GM12873 (cell line): ENCODE measurements around the gene NDUFAB1.

Experiments
- TF ChIP-seq, protein P1 (sequence below): IDR thresholded peaks from 2 replicates; pipeline ENCODE4 v1.5.1; 2012; ENCODE audit warnings: low read depth, mild to moderate bottlenecking, moderate library complexity, low read length, control low read depth; ENCODE audit not compliant: insufficient read depth; ENCODE audit errors: missing control alignments

Gene NDUFAB1

DNA sequence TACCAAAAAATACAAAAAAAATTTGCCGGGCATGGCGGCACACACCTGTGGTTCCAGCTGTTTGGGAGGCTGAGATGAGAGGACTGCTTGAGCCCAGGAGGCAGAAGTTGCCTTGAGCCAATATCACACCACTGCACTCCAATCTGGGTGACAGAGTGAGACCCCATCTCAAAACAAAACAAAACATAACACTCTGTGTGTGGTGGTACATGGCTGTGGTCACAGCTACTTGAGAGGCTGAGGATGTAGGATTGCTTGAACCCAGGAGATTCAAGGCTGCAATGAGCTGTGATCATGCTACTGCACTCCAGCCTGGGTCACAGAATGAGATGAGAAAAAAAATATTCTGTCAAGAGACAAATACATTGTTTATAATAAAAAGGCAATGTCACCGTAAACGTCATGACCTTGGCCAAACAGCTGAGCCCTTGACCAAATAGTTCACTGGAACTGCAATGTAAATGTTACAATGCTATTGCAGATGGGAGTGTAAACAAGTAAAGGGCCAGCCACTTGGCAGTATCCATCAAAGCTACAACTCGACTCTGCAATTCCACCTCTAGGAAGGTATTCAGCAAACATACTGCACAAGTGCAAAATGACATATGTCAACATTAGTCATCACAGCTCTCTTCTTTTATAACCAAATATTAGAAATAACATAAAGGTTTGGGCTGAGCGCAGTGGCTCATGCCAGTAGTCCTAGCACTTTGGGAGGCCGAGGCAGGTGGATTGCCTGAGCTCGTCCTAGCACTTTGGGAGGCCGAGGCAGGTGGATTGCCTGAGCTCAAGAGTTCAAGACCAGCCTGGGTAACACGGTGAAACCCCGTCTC lies 55.9 kb downstream of the NDUFAB1 start:
- TF ChIP-seq, protein P1, sequence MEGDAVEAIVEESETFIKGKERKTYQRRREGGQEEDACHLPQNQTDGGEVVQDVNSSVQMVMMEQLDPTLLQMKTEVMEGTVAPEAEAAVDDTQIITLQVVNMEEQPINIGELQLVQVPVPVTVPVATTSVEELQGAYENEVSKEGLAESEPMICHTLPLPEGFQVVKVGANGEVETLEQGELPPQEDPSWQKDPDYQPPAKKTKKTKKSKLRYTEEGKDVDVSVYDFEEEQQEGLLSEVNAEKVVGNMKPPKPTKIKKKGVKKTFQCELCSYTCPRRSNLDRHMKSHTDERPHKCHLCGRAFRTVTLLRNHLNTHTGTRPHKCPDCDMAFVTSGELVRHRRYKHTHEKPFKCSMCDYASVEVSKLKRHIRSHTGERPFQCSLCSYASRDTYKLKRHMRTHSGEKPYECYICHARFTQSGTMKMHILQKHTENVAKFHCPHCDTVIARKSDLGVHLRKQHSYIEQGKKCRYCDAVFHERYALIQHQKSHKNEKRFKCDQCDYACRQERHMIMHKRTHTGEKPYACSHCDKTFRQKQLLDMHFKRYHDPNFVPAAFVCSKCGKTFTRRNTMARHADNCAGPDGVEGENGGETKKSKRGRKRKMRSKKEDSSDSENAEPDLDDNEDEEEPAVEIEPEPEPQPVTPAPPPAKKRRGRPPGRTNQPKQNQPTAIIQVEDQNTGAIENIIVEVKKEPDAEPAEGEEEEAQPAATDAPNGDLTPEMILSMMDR = no peak

DNA sequence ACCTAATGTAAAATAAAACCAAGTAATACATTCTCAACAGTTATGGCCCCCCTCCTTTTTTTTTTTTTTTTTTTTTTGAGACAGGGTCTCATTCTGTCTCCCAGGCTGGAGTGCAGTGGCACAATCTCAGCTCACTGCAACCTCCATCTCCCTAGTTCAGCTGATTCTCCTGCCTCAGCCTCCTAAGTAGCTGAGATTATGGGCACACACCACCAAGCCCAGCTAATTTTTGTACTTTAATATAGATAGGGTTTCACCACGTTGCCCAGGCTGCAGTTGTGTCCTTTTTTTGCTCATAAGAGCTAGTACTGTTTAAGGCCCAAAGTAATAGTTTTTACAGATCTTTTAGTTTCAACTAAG lies 57.2 kb downstream of the NDUFAB1 start:
- TF ChIP-seq, protein P1 = no peak

DNA sequence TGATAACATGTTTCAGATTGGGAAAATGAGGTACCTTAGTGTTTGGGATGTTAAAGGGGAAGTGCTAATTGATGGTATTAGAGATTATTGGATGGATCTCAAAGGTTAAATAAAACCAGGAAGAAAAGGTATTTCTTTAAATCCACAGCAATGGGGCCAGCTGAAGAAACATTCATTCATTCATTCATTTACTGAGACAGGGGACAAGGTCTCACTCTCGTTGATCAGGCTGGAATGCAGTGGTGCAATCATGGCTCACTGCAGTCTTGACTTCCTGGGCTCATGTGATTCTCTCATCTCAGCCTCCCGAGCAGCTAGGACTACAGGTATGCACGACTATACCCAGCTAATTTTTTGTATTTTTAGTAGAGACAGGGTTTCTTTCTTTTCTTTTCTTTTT lies 58.7 kb downstream of the NDUFAB1 start:
- TF ChIP-seq, protein P1 = no peak

DNA sequence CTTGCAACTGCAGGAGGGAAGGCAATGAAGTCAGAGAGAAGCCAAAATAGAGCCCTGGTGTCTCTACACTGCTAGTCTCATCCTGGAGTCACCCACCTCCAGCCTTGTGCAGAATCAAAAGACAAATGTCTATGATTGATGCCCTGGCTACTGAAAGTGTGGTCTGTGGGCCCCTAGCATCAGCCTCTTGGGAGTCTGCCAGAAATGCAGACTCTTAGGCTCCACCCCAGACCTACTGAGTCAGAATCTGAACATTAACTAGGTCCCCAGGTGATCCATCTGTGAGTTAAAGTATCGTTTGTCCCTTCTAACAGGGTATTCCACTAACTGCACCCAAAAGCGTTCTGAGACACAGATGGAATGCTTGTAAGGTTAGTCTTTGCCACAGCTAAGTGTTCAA lies 60.2 kb downstream of the NDUFAB1 start:
- TF ChIP-seq, protein P1 = no peak

DNA sequence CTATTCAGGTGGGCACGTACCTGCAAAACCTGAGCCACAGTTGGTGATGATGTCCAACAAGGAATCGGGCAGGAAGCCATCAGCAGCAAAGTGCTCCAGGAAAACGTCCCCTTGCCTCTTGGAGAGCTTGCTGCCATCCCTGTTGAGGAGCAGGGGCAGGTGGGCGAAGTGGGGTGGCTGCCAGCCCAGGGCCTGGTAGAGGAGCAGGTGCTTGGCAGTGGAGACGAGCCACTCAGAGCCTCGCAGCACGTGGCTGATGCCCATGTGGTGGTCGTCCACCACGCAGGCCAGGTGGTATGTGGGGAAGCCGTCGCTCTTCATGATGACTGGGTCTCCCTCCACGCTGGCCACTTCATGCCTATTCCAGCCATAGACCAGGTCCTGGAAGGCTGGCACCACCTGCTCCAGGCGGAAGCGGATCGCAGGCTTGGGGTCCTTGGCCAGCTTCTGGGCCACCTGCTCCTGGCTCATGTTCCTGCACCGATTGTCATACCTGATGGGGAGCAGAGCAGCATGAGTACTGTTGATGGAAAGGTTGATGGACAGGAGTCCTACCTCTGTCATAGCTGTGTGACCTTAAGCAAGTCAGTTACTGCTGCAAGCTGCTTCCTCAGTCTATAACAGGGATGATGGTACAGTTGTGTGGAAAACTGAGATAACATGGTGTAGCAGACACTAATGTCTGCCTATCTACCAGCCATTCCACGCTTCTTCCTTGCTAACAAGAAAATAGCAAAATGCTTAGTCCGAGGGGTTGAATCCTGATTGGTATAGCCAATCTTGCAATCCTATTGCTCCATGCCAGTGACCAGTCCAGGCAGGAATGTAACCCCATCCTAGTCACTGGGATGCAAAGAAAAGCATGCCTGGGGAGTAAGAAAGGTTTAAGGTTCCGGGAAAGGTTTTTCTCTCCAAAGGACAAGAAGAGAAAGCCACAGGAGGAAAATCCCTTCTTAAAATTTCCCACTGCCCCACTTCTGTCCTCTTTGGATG lies 61.0 kb downstream of the NDUFAB1 start:
- TF ChIP-seq, protein P1 = no peak

DNA sequence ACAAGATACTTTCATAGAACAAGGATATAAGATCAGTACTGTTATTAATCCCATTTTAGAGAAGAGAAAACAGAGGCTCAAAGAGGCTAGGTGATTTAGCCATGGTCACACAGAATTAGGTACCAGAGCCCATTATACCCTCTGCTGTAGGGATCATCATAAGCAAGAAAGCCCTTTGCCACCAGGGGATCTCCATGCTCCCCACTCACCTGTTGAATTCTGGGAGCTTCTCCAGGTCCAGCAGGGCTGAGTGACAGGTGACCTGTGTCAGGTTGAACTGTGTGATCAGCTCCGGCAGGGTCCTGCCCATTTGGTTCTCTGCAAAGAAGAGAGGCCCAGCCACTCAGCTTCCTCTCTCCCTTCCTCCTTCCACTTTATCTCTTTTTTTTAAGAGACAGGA lies 63.7 kb downstream of the NDUFAB1 start:
- TF ChIP-seq, protein P1 = no peak
